ENCODE measurements around the gene BOLA3. TPM values are rescaled to one million over a fixed set of nuclear protein-coding genes. Genes with fewer than 3 reads are reported as not detected.
A peak's percentile ranks its signal among the peaks of the same experiment; 100 is the strongest.
"Not testable (repeated sequence)": the region's sequence is repeated elsewhere in the genome, so short reads cannot be mapped to it uniquely, and the experiment has no call there.

BOLA3 gene
- total and polyA plus RNA-seq, 11 donors = 52.2 to 242 (median 65.3) TPM

- Histone ChIP-seq H3K36me3 (no peaks in the 10 kb centered on the region), H3K9me3 (no peaks in the 10 kb centered on the region), H3K27me3 (no peaks in the 10 kb centered on the region), H3K27ac (no peak overlapping the region), H3K4me1 (peaks cover 0 to 6% (median 0%) of the 10 kb centered on the region in 12 donors), H3K4me3 (no peak overlapping the region)
- 75 to 87% (median 81%) methylated on average over 6 of the region's 6 CpGs for WGBS, 4 donors
- intact Hi-C loops (cut with DNase I) = no loop called here
- ATAC-seq = no peak
- no peak for DNase-seq
- TF ChIP-seq POLR2A (IDR thresholded peaks at IDR 0.05) (no peak), CTCF (IDR thresholded peaks at IDR 0.05) (no peak)
Observed at GRCh38 chr2:74191596-74192380, 44.1 kb upstream of the BOLA3 start.

GRCh38 chr2:74188696-74189095 is 41.0 kb upstream of the BOLA3 start:
- 93 to 97% (median 95%) methylated on average over 3 of the region's 3 CpGs for WGBS, 4 donors
- Histone ChIP-seq H3K4me1 (peaks cover 0 to 11% (median 0%) of the 10 kb centered on the region in 12 donors), H3K27ac (no peak overlapping the region), H3K27me3 (no peaks in the 10 kb centered on the region), H3K4me3 (no peak overlapping the region), H3K9me3 (no peaks in the 10 kb centered on the region), H3K36me3 (no peaks in the 10 kb centered on the region)
- DNase-seq (no peak), ATAC-seq (no peak)
- no peak for TF ChIP-seq CTCF (IDR thresholded peaks at IDR 0.05)
- intact Hi-C loops (cut with DNase I) = no loop called here

GRCh38 chr2:74188018-74188601 is 40.4 kb upstream of the BOLA3 start:
- H3K36me3 ChIP-seq = no peaks in the 10 kb centered on the region
- intact Hi-C loops (cut with DNase I) = no loop called here
- H3K4me3 ChIP-seq = no peak overlapping the region
- H3K27ac ChIP-seq = no peak overlapping the region
- no peaks in the 10 kb centered on the region for H3K9me3 ChIP-seq
- ATAC-seq = peak; percentile 34 to 87 (median 58)
- 50 to 81% (median 66%) methylated on average over 5 to 6 of the region's 6 CpGs for WGBS, 4 donors
- no peaks in the 10 kb centered on the region for H3K27me3 ChIP-seq
- DNase-seq = peak in 1 of 5 donors; percentile 36
- H3K4me1 ChIP-seq = peaks cover 0 to 11% (median 0%) of the 10 kb centered on the region in 12 donors
- TF ChIP-seq CTCF (IDR thresholded peaks at IDR 0.05) (no peak), POLR2A (IDR thresholded peaks at IDR 0.05) (no peak)

GRCh38 chr2:74186706-74187105 is 39.0 kb upstream of the BOLA3 start:
- H3K27me3 ChIP-seq; intact Hi-C loops (cut with DNase I); DNase-seq; H3K36me3 ChIP-seq; H3K9me3 ChIP-seq; ATAC-seq; H3K4me3 ChIP-seq: not testable (repeated sequence)
- 94 to 96% (median 95%) methylated on average over 15 of the region's 15 CpGs for WGBS, 4 donors
- Histone ChIP-seq H3K4me1 (peaks cover 0 to 20% (median 0%) of the 10 kb centered on the region in 12 donors), H3K27ac (peak overlapping the region in 1 of 12 donors; percentile 93)
